ENCODE measurements around the gene MEP1A. TPM values are rescaled to one million over a fixed set of nuclear protein-coding genes. Genes with fewer than 3 reads are reported as not detected.
"Not testable (repeated sequence)": the region's sequence is repeated elsewhere in the genome, so short reads cannot be mapped to it uniquely, and the experiment has no call there.

The MEP1A gene
- total RNA-seq, 2 donors from 2014 or later = not detected

- no peak for TF ChIP-seq CTCF (IDR thresholded peaks at IDR 0.05)
- no peaks in the 10 kb centered on the region for H3K4me1 ChIP-seq (ENCODE audit: control insufficient read depth in 1 of 2, low read depth in 2 of 2)
- H3K9me3 ChIP-seq = peaks cover 8% of the 10 kb centered on the region
- no peaks in the 10 kb centered on the region for H3K27me3 ChIP-seq (replicated peaks; ENCODE audit: insufficient read depth)
- no peak overlapping the region for H3K4me3 ChIP-seq
- H3K36me3 ChIP-seq = no peaks in the 10 kb centered on the region
- no peak for DNase-seq (ENCODE audit: low spot score)
- no peak for ATAC-seq (ENCODE audit: insufficient number of reproducible peaks, low FRiP score, low read depth)
- no peak overlapping the region for H3K27ac ChIP-seq
These were observed 44.8 kb downstream of the MEP1A start for GRCh38 chr6:46838033-46838432.

- not testable (repeated sequence) for DNase-seq (ENCODE audit: low spot score); H3K4me1 ChIP-seq (ENCODE audit: control insufficient read depth in 1 of 2, low read depth in 2 of 2); ATAC-seq (ENCODE audit: insufficient number of reproducible peaks, low FRiP score, low read depth); H3K27me3 ChIP-seq (replicated peaks; ENCODE audit: insufficient read depth); H3K4me3 ChIP-seq; H3K27ac ChIP-seq; H3K36me3 ChIP-seq
- H3K9me3 ChIP-seq = peaks cover 13% of the 10 kb centered on the region
These were observed 49.2 kb downstream of the MEP1A start for GRCh38 chr6:46842252-46842846.

GRCh38 chr6:46845126-46845525 is 51.9 kb downstream of the MEP1A start:
- Histone ChIP-seq H3K27me3 (replicated peaks; ENCODE audit: insufficient read depth) (no peaks in the 10 kb centered on the region), H3K27ac (no peak overlapping the region), H3K9me3 (peaks cover 13% of the 10 kb centered on the region), H3K36me3 (no peaks in the 10 kb centered on the region), H3K4me1 (ENCODE audit: control insufficient read depth in 1 of 2, low read depth in 2 of 2) (peaks cover 0 to 3% of the 10 kb centered on the region in 2 donors), H3K4me3 (no peak overlapping the region)
- no peak for TF ChIP-seq CTCF (IDR thresholded peaks at IDR 0.05)
- ATAC-seq (ENCODE audit: insufficient number of reproducible peaks, low FRiP score, low read depth) (no peak), DNase-seq (ENCODE audit: low spot score) (no peak)

- no peaks in the 10 kb centered on the region for H3K9me3 ChIP-seq
- ATAC-seq (ENCODE audit: insufficient number of reproducible peaks, low FRiP score, low read depth) (no peak), DNase-seq (ENCODE audit: low spot score) (peak; percentile 23)
- no peaks in the 10 kb centered on the region for H3K36me3 ChIP-seq
- peaks cover 0 to 3% of the 10 kb centered on the region in 2 donors for H3K4me1 ChIP-seq (ENCODE audit: control insufficient read depth in 1 of 2, low read depth in 2 of 2)
- TF ChIP-seq CTCF (IDR thresholded peaks at IDR 0.05) = peak; percentile 96
- H3K27me3 ChIP-seq (replicated peaks; ENCODE audit: insufficient read depth) = no peaks in the 10 kb centered on the region
- no peak overlapping the region for H3K27ac ChIP-seq
- peak overlapping the region; percentile 58 for H3K4me3 ChIP-seq
These were observed 55.6 kb downstream of the MEP1A start for GRCh38 chr6:46848684-46849360.

- no peak overlapping the region for H3K27ac ChIP-seq
- TF ChIP-seq CTCF (IDR thresholded peaks at IDR 0.05) = no peak
- peak overlapping the region; percentile 58 for H3K4me3 ChIP-seq
- no peaks in the 10 kb centered on the region for H3K27me3 ChIP-seq (replicated peaks; ENCODE audit: insufficient read depth)
- H3K36me3 ChIP-seq = no peaks in the 10 kb centered on the region
- no peaks in the 10 kb centered on the region for H3K9me3 ChIP-seq
- peaks cover 0 to 3% of the 10 kb centered on the region in 2 donors for H3K4me1 ChIP-seq (ENCODE audit: control insufficient read depth in 1 of 2, low read depth in 2 of 2)
- ATAC-seq (ENCODE audit: insufficient number of reproducible peaks, low FRiP score, low read depth) = no peak
- no peak for DNase-seq (ENCODE audit: low spot score)
These were observed 56.1 kb downstream of the MEP1A start for GRCh38 chr6:46849361-46849690.

Data from thoracic aorta (tissue), 2 donors.